Loucy (cell line): ENCODE data around the gene PPP2R3B.
"Not testable (repeated sequence)": the region's sequence is repeated elsewhere in the genome, so short reads cannot be mapped to it uniquely, and the experiment has no call there.

ENCODE experiments used
- H2AFZ ChIP-seq: fragments of 200-600 bp; sonication (generic); 2 replicates; pipeline ENCODE4 v1.6.0; 2016; ENCODE audit warnings: antibody characterized with exemption, mild to moderate bottlenecking, low read length, moderate library complexity
- H3F3A ChIP-seq: fragments of 200-600 bp; 2 replicates; pipeline ENCODE4 v1.6.0; 2016; ENCODE audit warnings: antibody characterized with exemption, low read depth, mild to moderate bottlenecking
- H3K27me3 ChIP-seq: fragments of 200-600 bp; sonication (generic); 2 replicates; pipeline ENCODE4 v1.6.1; 2014; ENCODE audit warnings: low read length, mild to moderate bottlenecking; ENCODE audit not compliant: insufficient read depth, poor library complexity, severe bottlenecking
- H3K36me3 ChIP-seq: fragments of 200-600 bp; sonication (generic); 2 replicates; pipeline ENCODE4 v1.6.1; 2016; ENCODE audit warnings: low read length; ENCODE audit not compliant: insufficient read depth
- H3K4me1 ChIP-seq: fragments of 200-600 bp; sonication (generic); 2 replicates; pipeline ENCODE4 v1.5.1; 2014; ENCODE audit warnings: low read length, mild to moderate bottlenecking; ENCODE audit not compliant: insufficient read depth, poor library complexity, severe bottlenecking
- H3K4me2 ChIP-seq: fragments of 200-600 bp; sonication (generic); 2 replicates; pipeline ENCODE4 v1.6.0; 2014; ENCODE audit warnings: antibody characterized with exemption, low read length, low read depth, mild to moderate bottlenecking; ENCODE audit not compliant: poor library complexity, severe bottlenecking
- H3K4me3 ChIP-seq: fragments of 200-600 bp; sonication (generic); 2 replicates; pipeline ENCODE4 v1.5.1; 2014; ENCODE audit warnings: low read length, mild to moderate bottlenecking, mixed read lengths; ENCODE audit not compliant: poor library complexity, severe bottlenecking
- H3K79me2 ChIP-seq: fragments of 200-600 bp; sonication (generic); 2 replicates; pipeline ENCODE4 v1.6.1; 2014; ENCODE audit warnings: low read length; ENCODE audit not compliant: insufficient read depth
- H3K9ac ChIP-seq: fragments of 200-600 bp; sonication (generic); 2 replicates; pipeline ENCODE4 v1.6.0; 2014; ENCODE audit warnings: mild to moderate bottlenecking, low read depth, low read length, moderate library complexity; ENCODE audit not compliant: poor library complexity, severe bottlenecking
- H3K9me2 ChIP-seq: fragments of 200-600 bp; sonication (generic); replicated peaks from 2 replicates; pipeline ENCODE4 v1.6.1; 2016; ENCODE audit warnings: low read depth, low read length, mixed read lengths
- H3K9me3 ChIP-seq: fragments of 200-600 bp; sonication (generic); 2 replicates; pipeline ENCODE4 v1.6.1; 2014; ENCODE audit warnings: mild to moderate bottlenecking, antibody characterized with exemption, low read length, low read depth; ENCODE audit not compliant: insufficient read depth
- H4K20me1 ChIP-seq: fragments of 200-600 bp; sonication (generic); 2 replicates; pipeline ENCODE4 v1.6.0; 2014; ENCODE audit warnings: antibody characterized with exemption, low read length, mild to moderate bottlenecking; ENCODE audit not compliant: insufficient read depth, poor library complexity, severe bottlenecking
- CTCF ChIP-seq: fragments of 200-600 bp; sonication (generic); conservative IDR thresholded peaks from 2 replicates; pipeline ENCODE4 v1.5.1; 2014; ENCODE audit warnings: mild to moderate bottlenecking, antibody characterized with exemption, low read length
- EZH2phosphoT487 ChIP-seq: fragments of 200-600 bp; IDR thresholded peaks from 2 replicates; pipeline ENCODE4 v1.6.1; 2018; ENCODE audit warnings: antibody characterized with exemption, mild to moderate bottlenecking, moderate library complexity, borderline replicate concordance

Gene PPP2R3B

GRCh38 chrX:418927-419729 lies 32.4 kb upstream of the PPP2R3B start:
- Histone ChIP-seq H3K36me3 (no peaks in the 10 kb centered on the region), H3K4me2 (no peak overlapping the region), H3F3A (no peaks in the 10 kb centered on the region), H3K9me3 (no peaks in the 10 kb centered on the region), H2AFZ (no peak overlapping the region), H3K4me3 (no peak overlapping the region), H3K79me2 (no peaks in the 10 kb centered on the region), H3K9ac (no peak overlapping the region), H4K20me1 (no peaks in the 10 kb centered on the region), H3K9me2 (no peaks in the 10 kb centered on the region), H3K4me1 (no peaks in the 10 kb centered on the region), H3K27me3 (no peaks in the 10 kb centered on the region)
- TF ChIP-seq CTCF (no peak), EZH2phosphoT487 (no peak)

GRCh38 chrX:415498-415897 lies 28.8 kb upstream of the PPP2R3B start:
- H2AFZ ChIP-seq, H4K20me1 ChIP-seq: not testable (repeated sequence)

GRCh38 chrX:413322-414201 lies 26.9 kb upstream of the PPP2R3B start:
- Histone ChIP-seq H3K4me1 (no peaks in the 10 kb centered on the region), H3K4me3 (no peak overlapping the region), H3K9ac (no peak overlapping the region), H3K79me2 (no peaks in the 10 kb centered on the region), H4K20me1 (no peaks in the 10 kb centered on the region), H3F3A (no peaks in the 10 kb centered on the region), H3K9me3 (no peaks in the 10 kb centered on the region), H2AFZ (no peak overlapping the region), H3K36me3 (no peaks in the 10 kb centered on the region), H3K9me2 (no peaks in the 10 kb centered on the region), H3K27me3 (no peaks in the 10 kb centered on the region), H3K4me2 (no peak overlapping the region)
- TF ChIP-seq CTCF = no peak
- TF ChIP-seq EZH2phosphoT487 = no peak

More at GRCh38 chrX:415498-415897, 28.8 kb upstream of the PPP2R3B start:
- H3K27me3 ChIP-seq, H3K4me3 ChIP-seq, H3K4me2 ChIP-seq, H3K4me1 ChIP-seq, H3K9ac ChIP-seq, H3K36me3 ChIP-seq, H3K9me2 ChIP-seq, H3K79me2 ChIP-seq, H3K9me3 ChIP-seq, H3F3A ChIP-seq: not testable (repeated sequence)
